Left lung (tissue), 14 donors: ENCODE data around the gene PHF12. TPM values are rescaled to one million over a fixed set of nuclear protein-coding genes. Genes with fewer than 3 reads are reported as not detected.

Source experiments
- ATAC-seq: fragments of 200-7000 bp; cut with Tn5 transposase; one replicate; pipeline ENCODE4 v1.9.1; 2020; ENCODE audit warnings: moderate library complexity
- DNase-seq, 4 donors: peaks; one replicate each; pipeline ENCODE4 v3.0.0-alpha.2; 2013 to 2020
- H3K27ac ChIP-seq, 2 donors: fragments of 200-600 bp; sonication (generic) in 1 of 2; one replicate each; pipeline versions ENCODE4 v1.5.0 to v1.8.0; 2020 to 2021
- H3K27me3 ChIP-seq, 2 donors: fragments of 200-600 bp; sonication (generic) in 1 of 2; one replicate each; pipeline versions ENCODE4 v1.5.0 to v1.8.0; 2020 to 2021
- H3K36me3 ChIP-seq, 2 donors: fragments of 200-600 bp; sonication (generic) in 1 of 2; one replicate each; pipeline versions ENCODE4 v1.5.0 to v1.8.0; 2020 to 2021
- H3K4me1 ChIP-seq, 2 donors: fragments of 200-600 bp; one replicate each; pipeline ENCODE4 v1.8.0; 2021
- H3K4me3 ChIP-seq, 2 donors: fragments of 200-600 bp; sonication (generic) in 1 of 2; one replicate each; pipeline versions ENCODE4 v1.5.0 to v1.8.0; 2020 to 2021; ENCODE audit warnings: mild to moderate bottlenecking in 1 of 2
- H3K9me3 ChIP-seq, 2 donors: fragments of 200-600 bp; sonication (generic) in 1 of 2; one replicate each; pipeline versions ENCODE4 v1.5.0 to v1.8.0; 2020 to 2021
- CTCF ChIP-seq, 2 donors: fragments of 200-600 bp; sonication (generic) in 1 of 2; IDR thresholded peaks; one replicate each; pipeline versions ENCODE4 v1.5.0 to v1.8.0; 2021; ENCODE audit warnings: antibody characterized with exemption in 2 of 2
- intact Hi-C, 2 donors: fragments of 100-400 bp; cut with DNase I; formaldehyde crosslinking; loops; one replicate each; pipeline versions ENCODE4 v1.11.2 to v1.14.2; 2022
- long read RNA-seq, 12 donors: library from polyadenylated mRNA in 2 of 12; unstranded in 2 of 12; transcript quantifications; one replicate each; pipeline ENCODE4 v2.0.0 and lab custom pipeline, GENCODE V29; 2019 to 2026
- polyA plus RNA-seq, 6 donors: library from polyadenylated mRNA; unstranded; fragments of 120-200 nt; gene quantifications; one replicate each; pipeline ENCODE4 v1.2.1, GENCODE V29; 2013; ENCODE audit not compliant: insufficient read length in 6 of 6
- total RNA-seq, 2 donors: library from RNA; stranded (reverse); fragmentation: NEBNext Ultra II Directional; extraction: Animal tissue kit (Norgen Biotek cat#: 25700); gene quantifications; one replicate each; pipeline ENCODE4 v1.2.1, GENCODE V29; 2021
- donor health status: DM: no; HTN: yes; CAD: no.
- donor health status: DM: no; HTN: no; CAD: no.

The PHF12 gene
- total RNA-seq (10 to 100 TPM; 32.1 to 45.8 TPM), polyA plus RNA-seq (10 to 100 TPM; 48.2 to 68.7 (median 60.7) TPM)
- long read RNA-seq, donor 1, full-length matches to known transcripts: 7 of 22 reads
- long read RNA-seq, donor 1, partial matches to known transcripts: 15 of 22 reads
- long read RNA-seq, donor 1, other reads (novel, unspliced or antisense): 0 of 22 reads
- long read RNA-seq, donor 2, full-length matches to known transcripts: 5 of 33 reads
- long read RNA-seq, donor 2, partial matches to known transcripts: 28 of 33 reads
- long read RNA-seq, donor 2, other reads (novel, unspliced or antisense): 0 of 33 reads
- long read RNA-seq, donor 3, full-length matches to known transcripts: 8 of 8 reads
- long read RNA-seq, donor 3, partial matches to known transcripts: 0 of 8 reads
- long read RNA-seq, donor 3, other reads (novel, unspliced or antisense): 0 of 8 reads
- long read RNA-seq, donor 4, partial matches to known transcripts: 1 of 4 reads
- long read RNA-seq, donor 4, other reads (novel, unspliced or antisense): 2 of 4 reads
- long read RNA-seq, donor 5, partial matches to known transcripts: 0 of 1 reads
- long read RNA-seq, donor 5, other reads (novel, unspliced or antisense): 0 of 1 reads
- long read RNA-seq, donor 6, full-length matches to known transcripts: 3 of 3 reads
- long read RNA-seq, donor 6, partial matches to known transcripts: 0 of 3 reads
- long read RNA-seq, donor 6, other reads (novel, unspliced or antisense): 0 of 3 reads
- long read RNA-seq, donor 7, partial matches to known transcripts: 0 of 3 reads
- long read RNA-seq, donor 7, other reads (novel, unspliced or antisense): 0 of 3 reads
- long read RNA-seq, donor 8, full-length matches to known transcripts: 7 of 17 reads
- long read RNA-seq, donor 8, partial matches to known transcripts: 10 of 17 reads
- long read RNA-seq, donor 8, other reads (novel, unspliced or antisense): 0 of 17 reads
- long read RNA-seq, donor 9: 0 reads
- long read RNA-seq, donor 10: 0 reads
- long read RNA-seq, donor 11: 0 reads
- long read RNA-seq, donor 12, transcript PHF12-201 (9 exons, 2,957 nt): major isoform, 5 of 16 reads
- long read RNA-seq, donor 12, partial matches to known transcripts: 10 of 16 reads
- long read RNA-seq, donor 12, other reads (novel, unspliced or antisense): 0 of 16 reads

- Histone ChIP-seq H3K36me3 (no peaks in the 10 kb centered on the region), H3K27me3 (no peaks in the 10 kb centered on the region), H3K27ac (peak within 1 kb of the TSS; percentile 97 to 99), H3K4me1 (peaks cover 20 to 35% of the 10 kb centered on the region in 2 donors), H3K9me3 (no peaks in the 10 kb centered on the region), H3K4me3 (peak within 1 kb of the TSS; percentile 90 to 98)
- intact Hi-C loops: no loop called here
- DNase-seq: peak; percentile 99 to 100 (median 100)
- peak in 1 of 2 donors; percentile 6 for TF ChIP-seq CTCF (IDR thresholded peaks at IDR 0.05)
- peak; percentile 75 for ATAC-seq
Measured at GRCh38 chr17:28951428-28951990, at the start of gene PHF12. Gene PHF12 (minus strand): TSS chr17:28951518. CDS start chr17:28950960, 558 bp downstream.

DNA sequence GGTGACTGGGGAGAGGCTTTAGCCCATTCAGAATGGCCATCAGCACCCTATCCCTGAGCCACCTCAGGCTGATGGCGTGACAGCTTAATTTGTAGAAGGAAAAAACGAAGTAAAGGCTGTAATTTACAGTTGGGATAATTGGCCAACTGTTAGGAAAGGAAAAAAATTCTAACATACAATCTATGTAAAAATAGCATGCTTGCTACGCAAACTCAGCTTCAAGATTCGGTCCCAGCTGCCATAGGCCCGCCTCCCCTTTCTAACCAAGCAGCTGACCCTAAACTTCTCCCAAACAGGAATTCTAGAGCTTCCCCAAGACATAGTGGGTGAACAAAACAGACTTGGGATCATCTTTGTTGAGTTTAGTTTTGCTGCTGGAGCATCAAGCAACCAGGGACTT lies 49.7 kb upstream of the PHF12 start:
- TF ChIP-seq CTCF (IDR thresholded peaks at IDR 0.05): no peak
- no peak overlapping the region for H3K27ac ChIP-seq
- H3K27me3 ChIP-seq: peaks cover 27 to 88% of the 10 kb centered on the region in 2 donors
- intact Hi-C loops: no loop called here
- DNase-seq: no peak
- no peak for ATAC-seq
- no peaks in the 10 kb centered on the region for H3K9me3 ChIP-seq
- H3K4me1 ChIP-seq: peaks cover 0 to 8% of the 10 kb centered on the region in 2 donors
- no peaks in the 10 kb centered on the region for H3K36me3 ChIP-seq
- H3K4me3 ChIP-seq: no peak overlapping the region

GRCh38 chr17:28999206-28999605 lies 47.9 kb upstream of the PHF12 start:
- no peak for TF ChIP-seq CTCF (IDR thresholded peaks at IDR 0.05)
- no peaks in the 10 kb centered on the region for H3K4me1 ChIP-seq
- peaks cover 11 to 75% of the 10 kb centered on the region in 2 donors for H3K27me3 ChIP-seq
- DNase-seq (no peak), ATAC-seq (no peak)
- H3K36me3 ChIP-seq: no peaks in the 10 kb centered on the region
- intact Hi-C loops: no loop called here
- no peak overlapping the region for H3K27ac ChIP-seq
- no peak overlapping the region for H3K4me3 ChIP-seq
- no peaks in the 10 kb centered on the region for H3K9me3 ChIP-seq

DNA sequence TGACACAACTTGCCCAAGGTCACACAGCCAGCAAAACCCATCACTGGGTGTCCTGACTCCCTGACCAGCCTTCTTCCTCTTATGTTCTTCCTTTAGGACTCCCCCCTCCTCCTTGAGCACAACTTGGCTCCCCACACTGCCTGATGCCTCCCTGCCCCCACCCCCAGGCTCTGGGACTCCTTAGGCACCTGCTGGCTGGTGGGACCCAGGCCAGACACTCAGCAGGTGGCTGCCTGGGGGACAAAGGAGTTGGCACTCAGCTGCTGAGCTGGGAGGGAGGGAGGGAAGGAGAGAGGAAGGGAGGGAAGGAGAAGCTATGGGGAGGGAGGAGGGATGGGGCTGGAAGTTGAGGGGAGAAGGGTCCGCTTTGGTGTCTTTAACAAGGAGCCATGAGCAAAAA lies 46.5 kb upstream of the PHF12 start:
- H3K4me3 ChIP-seq: no peak overlapping the region
- no peaks in the 10 kb centered on the region for H3K4me1 ChIP-seq
- DNase-seq (no peak), ATAC-seq (no peak)
- H3K36me3 ChIP-seq: no peaks in the 10 kb centered on the region
- intact Hi-C loops: no loop called here
- peaks cover 0 to 64% of the 10 kb centered on the region in 2 donors for H3K27me3 ChIP-seq
- H3K27ac ChIP-seq: no peak overlapping the region
- no peaks in the 10 kb centered on the region for H3K9me3 ChIP-seq
- no peak for TF ChIP-seq CTCF (IDR thresholded peaks at IDR 0.05)
